LHCN-M2 (cell line): ENCODE results near the gene PSD2. TPM values are rescaled to one million over a fixed set of nuclear protein-coding genes. Genes with fewer than 3 reads are reported as not detected.

ENCODE experiments used
- DNase-seq: peaks from one replicate; pipeline ENCODE4 v3.0.0-alpha.2; 2012; ENCODE audit warnings: low read depth
- polyA plus RNA-seq: library from polyadenylated mRNA; unstranded; fragments of >200 nt; gene quantifications from one replicate; pipeline ENCODE4 v1.2.1, GENCODE V29; 2012; ENCODE audit warnings: missing spikeins
- total RNA-seq: library from RNA; depleted of rRNA; stranded (reverse); fragments of >200 nt; gene quantifications from 2 replicates; pipeline ENCODE4 v1.2.3, GENCODE V29; 2014; rRNA removed

Gene PSD2
- not detected in 2 replicates for total RNA-seq
- polyA plus RNA-seq, result 0.06 TPM

- DNase-seq, result no peak
Measured at GRCh38 chr5:139795074-139796001, at the start of gene PSD2. PSD2 (plus strand) TSS chr5:139795808; CDS start chr5:139809441, 13,633 bp downstream.

DNA sequence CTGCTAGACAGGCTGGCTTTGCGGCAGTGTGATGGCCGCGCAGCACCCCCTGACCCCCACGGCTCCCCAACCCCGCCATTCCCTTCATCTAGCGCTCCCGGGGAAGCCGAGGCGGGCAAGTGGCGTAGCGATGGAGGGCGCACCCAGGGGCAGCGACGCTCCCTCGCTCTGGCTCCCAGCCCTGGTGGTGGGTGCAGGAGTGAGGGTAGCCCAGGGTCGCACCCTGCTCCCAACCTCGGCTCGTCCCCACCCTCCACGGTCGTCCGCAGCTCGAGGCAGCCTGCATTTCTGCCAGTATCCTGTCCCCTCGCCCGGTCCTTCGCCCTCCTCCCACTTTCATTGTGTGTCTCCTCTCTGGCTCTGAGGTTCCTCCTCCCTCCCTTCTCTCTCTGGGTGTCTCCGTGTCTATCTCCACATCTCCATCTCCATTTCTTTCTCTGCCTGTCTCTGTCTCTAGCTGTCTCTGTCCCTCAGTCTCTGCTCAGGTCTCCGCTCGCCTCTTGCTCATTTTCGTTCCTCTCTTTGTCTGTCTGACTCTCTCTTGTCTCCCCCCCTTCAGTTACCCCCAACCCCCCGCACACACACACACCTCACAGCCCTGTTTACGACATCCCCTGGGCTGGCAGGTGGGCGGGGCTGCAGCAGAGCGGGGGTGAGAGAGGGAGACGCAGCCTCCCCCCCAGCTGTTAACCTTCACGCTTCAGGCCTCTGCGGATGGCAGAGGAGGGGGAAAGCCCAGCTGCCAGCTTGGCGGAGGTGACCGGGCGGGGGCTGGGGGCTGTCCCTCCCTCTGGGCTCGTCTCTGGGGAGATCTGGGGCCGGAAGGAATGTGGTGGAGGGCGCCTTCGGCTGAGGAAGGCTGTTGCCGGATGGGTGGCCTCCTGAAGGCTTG is 48.7 kb upstream of the PSD2 start:
- no peak for DNase-seq

DNA sequence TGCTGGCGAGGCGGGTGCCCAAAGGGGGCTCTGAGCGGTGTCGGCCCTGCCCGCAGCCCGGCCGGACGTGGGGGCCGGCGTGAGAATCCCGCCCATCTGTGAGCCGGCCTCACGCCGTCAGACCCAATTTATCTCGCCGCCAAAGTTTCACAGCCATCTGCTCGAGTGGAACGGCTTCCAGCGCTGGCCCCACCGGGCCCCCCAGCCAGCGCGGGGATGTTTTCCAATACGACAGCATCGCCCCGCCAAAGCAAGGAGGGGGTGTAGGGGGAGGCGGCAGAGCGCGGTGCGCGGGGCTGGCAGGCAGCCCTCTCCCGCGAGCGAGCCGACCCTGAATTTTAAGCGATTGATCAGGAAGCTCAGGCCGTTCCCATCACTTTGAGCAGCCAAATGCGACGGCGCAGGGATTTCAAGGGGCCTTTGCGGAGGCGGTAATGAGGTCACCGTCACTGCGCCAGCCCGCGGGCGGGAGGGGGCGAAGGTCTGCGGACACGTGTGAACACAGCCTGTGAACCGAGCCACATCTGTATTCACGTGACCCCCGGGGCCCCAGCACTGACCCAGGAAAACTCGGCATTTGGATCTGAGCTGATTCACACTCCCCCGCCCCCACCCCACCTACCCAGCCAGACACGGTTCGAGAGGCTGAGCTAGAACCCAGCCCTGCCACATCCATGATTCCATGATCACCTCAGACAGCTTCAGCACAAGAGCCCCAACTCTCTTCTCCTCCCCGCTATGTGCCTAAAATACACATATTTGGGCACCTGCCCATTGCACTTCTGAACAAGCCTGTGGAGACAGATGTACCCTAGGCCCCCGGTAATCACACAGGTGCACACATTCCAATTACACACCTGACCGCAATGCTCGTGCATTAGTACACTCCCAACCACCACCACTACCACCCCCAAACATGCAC is 47.8 kb upstream of the PSD2 start:
- DNase-seq, result no peak

GRCh38 chr5:139748505-139748826 is 47.1 kb upstream of the PSD2 start:
- no peak for DNase-seq

GRCh38 chr5:139749242-139749641 is 46.4 kb upstream of the PSD2 start:
- DNase-seq, result no peak

GRCh38 chr5:139751236-139751635 is 44.4 kb upstream of the PSD2 start:
- no peak for DNase-seq

- DNase-seq, result no peak
Measured at GRCh38 chr5:139752506-139753473, 42.8 kb upstream of the PSD2 start.

- DNase-seq, result no peak
Measured at GRCh38 chr5:139755892-139756671, 39.5 kb upstream of the PSD2 start.

GRCh38 chr5:139756971-139757370 is 38.6 kb upstream of the PSD2 start:
- no peak for DNase-seq

DNA sequence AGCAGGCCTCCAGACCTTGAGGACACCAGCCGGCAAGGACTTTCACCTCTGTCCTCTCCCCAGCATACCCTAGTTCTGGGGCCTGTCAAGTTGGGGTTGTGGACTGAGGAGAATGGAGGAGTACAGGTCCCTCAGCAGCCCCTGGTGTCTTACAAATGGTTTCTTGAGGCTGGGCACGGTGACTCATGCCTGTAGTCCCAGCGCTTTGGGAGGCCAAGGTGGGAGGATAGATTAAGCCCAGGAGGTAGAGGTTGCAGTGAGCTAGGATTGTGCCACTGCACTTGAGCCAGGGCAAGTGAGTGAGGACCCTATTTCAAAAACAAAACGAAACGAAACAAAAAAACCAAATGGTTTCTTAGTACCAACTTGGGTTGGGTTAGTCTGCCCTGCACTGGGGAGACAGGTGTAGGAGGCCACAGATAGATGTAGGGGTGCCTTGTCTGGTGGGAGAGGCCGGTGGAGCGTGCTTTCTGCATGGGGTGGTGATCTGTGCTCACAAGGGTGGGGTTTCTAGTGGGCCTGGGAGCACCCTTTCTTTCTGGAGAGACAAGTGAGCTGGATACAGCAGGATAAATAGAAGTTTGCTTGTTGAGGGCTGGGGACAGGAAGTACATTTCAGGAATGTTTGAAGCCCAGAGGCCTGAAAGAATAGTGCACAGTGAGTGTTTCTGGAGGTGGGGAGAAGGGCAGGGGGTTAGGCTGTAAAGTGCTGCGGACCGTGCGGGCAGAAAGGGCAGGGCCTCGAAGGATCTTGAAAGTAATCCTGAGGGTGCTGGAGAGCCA is 37.7 kb upstream of the PSD2 start:
- no peak for DNase-seq

GRCh38 chr5:139758510-139759075 is 37.0 kb upstream of the PSD2 start:
- no peak for DNase-seq

DNA sequence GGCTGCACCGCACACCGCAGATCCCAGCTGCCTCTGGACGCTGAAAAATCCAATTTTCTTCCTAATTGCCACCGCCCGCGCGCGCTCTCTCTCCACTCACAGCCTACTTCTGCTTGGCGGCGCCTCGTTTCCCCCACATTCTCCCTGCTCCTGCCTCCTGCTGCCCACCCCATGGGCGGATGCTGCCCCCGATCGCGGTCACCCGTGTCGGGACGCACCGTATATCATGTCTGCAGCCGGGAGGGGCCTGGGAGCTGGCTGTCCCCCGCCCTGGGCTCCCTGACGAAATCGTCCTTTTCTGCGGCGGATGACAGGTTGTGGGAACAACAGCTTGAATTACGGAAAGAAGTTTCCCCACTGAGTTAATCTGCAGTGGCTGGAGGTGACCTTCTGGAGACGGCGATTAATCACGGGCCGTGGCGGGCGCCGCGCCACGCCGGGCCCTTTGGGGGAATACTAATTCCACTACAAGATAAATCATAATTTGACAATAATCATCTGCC is 36.3 kb upstream of the PSD2 start:
- no peak for DNase-seq

GRCh38 chr5:139760066-139761056 is 35.2 kb upstream of the PSD2 start:
- no peak for DNase-seq

- no peak for DNase-seq
Measured at GRCh38 chr5:139761057-139761450, 34.6 kb upstream of the PSD2 start.

DNA sequence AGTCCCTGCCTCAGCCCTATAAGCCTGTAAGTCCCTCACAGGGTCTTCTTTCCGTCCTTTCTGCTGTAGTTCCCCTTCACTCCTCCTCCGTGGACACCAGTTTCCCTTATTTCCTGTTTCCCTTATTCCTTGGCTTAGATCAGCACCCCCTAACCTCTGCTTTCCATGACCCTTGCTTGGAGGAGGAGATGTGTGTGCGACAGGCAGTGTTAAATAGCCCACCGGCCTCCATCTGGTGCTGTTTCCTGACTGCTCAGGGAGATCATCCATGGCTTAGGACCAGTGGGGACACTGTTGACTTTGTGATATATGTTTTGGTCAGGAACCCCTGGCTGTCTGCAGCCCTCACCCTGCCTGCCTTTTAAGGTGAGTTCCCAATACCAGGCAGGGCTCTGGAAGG is 34.1 kb upstream of the PSD2 start:
- DNase-seq, result no peak

DNA sequence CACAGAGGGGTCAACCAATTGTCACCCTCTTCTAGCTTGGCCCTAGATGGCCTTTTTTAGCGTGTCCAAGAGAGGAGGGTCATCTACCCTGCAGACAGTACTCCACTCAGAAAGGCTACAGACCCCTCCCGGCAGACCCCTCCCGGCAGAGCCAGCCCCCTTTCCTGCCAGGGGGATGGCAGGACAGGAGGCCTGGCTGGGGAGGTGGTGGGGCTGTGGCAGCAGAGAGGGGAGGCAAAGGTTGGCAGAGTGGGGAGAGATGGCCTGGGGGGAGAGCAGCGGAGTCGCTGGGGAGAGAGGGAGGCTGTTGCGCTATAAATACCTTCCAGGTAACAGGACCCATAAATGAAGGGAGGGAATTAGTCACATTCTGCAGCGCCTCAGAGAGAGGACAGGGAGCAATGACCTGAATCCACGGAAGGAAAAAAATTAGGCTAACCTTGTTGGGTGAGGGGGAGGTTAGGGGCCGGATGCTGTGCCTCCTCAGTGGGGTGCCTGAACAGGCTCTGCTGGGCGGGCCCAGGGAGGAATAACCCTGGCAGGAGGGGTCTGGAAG is 32.9 kb upstream of the PSD2 start:
- no peak for DNase-seq
